HG03575 (cell line): ENCODE measurements around the gene RPRD1B.

ENCODE experiments used
- ATAC-seq: cut with Tn5 transposase; IDR thresholded peaks from one replicate; pipeline ENCODE4 v1.9.1; 2021; ENCODE audit not compliant: unreplicated experiment, insufficient number of reproducible peaks, low FRiP score; ENCODE audit errors: extremely low read depth

Gene RPRD1B

GRCh38 chr20:38128691-38129090 is 95.1 kb downstream of the RPRD1B start:
- ATAC-seq = no peak

DNA sequence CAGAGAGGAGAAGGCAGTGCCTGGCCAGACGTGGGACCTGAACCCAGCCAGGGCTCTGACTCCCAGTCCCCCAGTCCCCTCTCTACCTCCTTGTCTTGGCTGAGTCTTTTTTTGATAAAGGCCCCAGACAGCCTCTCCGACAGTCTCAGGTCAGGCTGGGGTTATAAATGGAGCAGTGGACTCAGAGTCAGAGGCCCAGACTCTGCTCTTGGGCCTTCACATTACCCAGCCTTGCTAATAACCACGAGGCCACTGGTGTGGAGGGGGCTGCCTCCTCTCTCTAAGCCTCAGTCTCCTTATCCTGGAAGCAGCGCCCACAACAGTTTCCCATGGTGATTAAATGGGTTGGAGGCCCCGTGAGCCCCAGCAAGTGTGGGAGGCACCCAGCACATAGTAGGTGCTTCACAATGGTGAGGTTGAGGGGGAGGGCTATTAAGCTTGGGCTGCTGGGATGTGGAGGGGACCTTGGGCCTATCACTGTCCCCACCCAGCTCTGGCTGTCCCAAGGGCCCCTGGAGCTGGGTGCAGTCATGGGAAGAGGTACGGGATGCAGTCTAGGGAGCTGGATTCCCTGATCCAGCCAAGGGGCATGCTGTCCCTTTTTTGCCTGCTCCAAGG is 95.8 kb downstream of the RPRD1B start:
- ATAC-seq = no peak

DNA sequence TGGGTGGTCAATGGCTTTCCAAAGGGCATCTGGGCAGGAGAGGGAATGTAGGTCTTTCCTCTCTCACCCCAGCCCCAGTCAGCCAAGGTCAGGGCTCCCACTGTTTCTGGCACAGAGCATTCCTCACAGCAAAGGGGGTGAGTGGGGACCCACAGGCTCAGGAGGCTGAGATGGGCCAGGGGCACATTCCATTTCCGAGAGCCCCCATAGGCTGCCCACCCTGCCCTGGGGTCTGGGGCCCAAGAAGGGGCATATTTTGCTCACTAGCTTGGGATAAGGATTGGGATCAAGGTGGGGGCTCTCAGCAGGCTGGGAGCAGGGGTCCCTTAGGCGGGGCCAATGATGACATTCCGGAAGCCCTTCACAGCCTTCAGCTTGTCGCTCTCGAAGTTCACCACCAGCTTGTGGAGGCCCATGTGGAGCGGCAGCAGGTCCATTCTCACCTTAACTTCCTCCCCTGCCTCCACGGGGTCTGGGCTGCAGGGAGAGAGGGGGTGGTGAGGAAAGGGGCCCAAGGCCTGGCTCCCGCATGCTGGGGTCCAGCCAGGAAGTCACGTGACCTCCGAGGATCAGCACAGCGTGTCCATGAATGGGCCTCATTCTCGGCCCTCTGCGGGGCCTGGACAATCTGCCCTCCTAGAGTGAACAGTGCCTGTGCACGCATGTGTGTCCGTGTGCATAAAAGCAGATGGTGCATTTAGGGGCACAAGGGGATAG is 96.5 kb downstream of the RPRD1B start:
- no peak for ATAC-seq

DNA sequence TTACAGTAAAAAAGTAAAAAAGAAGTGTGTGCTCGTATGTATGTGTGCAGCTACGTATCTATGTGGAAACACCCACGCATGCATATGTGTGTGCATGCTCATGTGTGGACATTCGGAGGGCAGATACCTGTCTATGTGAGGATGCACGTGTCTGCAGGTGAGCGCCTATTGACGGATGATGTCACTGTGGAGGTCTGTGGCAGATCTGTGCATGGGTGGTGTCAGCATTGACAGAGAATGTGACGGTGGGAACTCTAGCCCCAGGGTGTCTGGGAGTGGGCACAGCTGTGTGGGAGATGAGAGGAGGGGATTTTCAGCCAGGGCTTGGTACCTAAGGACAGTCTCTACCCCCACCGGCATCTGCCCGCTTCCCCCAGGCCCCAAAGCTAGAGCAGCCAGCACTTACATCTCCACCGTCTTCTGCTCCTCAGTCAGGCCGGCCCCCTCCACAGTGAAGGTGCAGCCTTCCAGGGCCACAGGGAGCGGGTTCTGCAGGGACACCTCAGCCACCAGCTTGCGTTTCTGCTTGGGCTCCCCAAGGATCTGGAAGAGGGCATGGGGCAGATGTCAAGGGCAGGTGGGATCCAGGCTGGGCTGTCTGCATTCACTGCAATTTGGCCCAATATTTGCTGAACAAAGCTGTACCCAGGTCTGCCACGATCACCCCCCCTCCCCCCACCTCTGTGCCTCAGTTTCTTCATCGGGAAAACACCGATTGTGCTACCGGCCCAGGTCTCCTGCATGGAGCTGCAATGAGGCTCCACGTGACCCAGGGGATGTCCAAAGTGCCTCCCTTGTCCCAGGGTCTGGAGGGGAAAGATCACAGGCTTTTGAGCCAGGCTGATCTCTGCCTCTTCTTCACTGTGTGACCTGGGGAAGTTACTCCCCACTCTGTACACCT is 97.4 kb downstream of the RPRD1B start:
- no peak for ATAC-seq

- no peak for ATAC-seq
These were observed 98.1 kb downstream of the RPRD1B start for GRCh38 chr20:38131588-38132121.

- no peak for ATAC-seq
These were observed 98.8 kb downstream of the RPRD1B start for GRCh38 chr20:38132156-38132909.

DNA sequence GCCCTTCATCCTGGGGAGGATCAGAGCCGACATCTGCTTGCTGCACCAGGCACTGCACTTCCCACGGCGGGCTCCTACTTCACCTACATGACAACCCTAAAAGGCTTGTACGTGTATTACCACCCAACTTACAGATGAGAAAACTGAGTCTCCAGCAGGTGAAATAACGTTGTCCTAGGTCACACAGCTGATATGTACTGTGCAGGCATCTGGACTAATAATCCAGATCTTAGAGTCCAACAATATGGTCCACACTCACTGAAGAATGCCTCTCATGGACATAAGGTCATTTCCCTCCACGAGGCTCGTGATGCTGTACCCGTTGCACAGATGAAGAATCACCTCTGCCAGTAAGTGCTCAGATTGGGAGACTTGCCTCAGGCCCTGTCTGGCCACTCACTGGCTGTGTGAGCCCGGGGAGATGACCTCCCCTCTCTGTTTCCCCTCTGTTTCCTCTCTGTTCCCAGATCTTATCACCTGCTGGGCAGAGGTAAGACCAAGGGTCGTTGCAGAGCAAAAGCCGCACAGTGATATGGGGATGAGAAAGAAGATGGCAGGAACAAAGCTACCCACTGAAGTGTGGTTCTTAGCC is 99.5 kb downstream of the RPRD1B start:
- ATAC-seq = no peak

- no peak for ATAC-seq
These were observed 100.3 kb downstream of the RPRD1B start for GRCh38 chr20:38133680-38134426.

GRCh38 chr20:38134427-38135270 is 101.1 kb downstream of the RPRD1B start:
- ATAC-seq = no peak

DNA sequence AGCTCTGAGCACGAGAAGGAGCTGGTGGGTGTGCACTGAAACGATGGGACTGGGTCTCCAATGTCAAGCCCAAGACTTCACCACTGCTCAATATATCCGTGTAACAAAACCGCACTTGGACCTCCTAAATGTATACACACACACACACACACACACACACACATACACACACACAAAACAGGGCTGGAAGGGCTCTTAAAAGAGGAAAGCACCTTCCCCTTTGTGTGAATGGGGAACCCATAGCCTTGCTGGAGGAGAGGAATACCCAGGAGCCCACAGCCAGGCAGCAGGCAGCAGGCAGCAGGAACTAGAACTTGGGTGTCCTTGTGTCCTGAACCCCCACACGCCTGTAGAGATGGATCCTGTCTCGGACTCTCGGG is 101.7 kb downstream of the RPRD1B start:
- ATAC-seq = no peak

GRCh38 chr20:38135651-38136420 is 102.3 kb downstream of the RPRD1B start:
- ATAC-seq = no peak

DNA sequence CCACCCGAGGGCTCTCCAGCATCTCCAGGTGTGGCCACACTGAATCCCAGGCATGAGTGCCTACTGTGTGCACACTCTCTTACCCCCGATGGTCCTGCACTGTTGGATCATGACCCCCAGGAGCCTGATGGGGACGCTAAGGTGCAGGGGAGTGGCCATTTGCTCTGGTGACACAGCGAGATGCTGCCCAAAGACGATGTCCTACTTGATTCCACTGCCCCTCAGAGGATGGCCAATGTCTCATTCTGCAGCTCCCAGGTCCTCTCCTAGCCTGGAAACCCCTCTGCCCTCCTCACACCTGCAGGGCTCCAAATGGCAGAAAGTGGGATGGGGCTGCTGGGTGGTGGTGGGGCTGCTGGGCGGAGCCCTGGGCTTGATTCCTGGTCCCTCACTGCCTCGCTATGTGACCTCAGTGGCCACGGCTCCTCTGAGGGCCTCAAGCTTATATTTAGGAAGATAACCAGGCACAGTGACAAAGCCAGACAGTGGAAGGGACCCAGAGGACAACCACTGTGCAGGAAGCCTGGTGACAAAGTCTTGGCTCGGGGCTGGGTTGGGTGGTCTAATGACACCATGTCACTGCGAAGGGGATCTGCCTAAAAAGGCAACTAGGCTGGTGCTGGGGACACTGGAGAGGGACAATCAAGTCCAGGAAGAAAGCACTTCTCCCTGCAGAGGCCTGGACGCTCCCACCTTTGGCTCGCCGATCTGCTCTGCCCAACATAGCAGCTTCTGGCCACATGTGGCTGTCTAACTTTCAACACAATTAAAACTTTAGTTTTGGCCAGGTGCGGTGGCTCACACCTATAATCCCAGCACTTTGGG is 103.1 kb downstream of the RPRD1B start:
- no peak for ATAC-seq

DNA sequence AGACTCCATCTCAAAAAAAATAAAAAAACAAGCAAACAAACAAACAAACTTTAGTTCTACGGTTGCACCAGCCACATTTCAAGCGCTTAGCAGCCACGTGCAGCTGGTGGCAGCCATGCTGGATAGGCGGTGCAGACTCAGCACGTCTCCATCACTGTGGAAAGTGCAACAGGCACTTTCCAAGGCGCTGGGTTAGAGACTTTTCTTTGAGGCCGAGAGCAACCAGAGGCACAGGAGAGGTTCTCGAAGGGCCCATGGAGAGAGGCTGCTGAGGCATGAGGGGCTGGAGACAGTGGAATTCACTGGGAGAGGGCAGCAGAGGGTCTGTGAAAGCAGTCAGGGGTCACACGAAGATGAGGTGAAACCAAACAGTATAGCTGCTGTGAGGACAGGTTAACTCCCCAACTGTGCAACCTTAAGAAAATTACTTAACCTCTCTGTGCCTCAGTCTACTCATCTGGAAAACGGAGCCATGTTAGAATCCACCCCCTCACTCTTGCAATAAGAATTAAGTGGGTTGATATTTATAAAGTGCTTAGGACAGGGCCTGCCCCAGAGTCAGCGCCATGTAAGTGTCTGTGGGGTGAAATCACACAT is 104.0 kb downstream of the RPRD1B start:
- no peak for ATAC-seq

- no peak for ATAC-seq
These were observed 104.7 kb downstream of the RPRD1B start for GRCh38 chr20:38138086-38138778.
